ELR (cell line): ENCODE results near the gene ZNG1A.
"Not testable (repeated sequence)": the region's sequence is repeated elsewhere in the genome, so short reads cannot be mapped to it uniquely, and the experiment has no call there.

ENCODE experiments used
- DNase-seq: peaks from one replicate; pipeline ENCODE4 v3.0.0-alpha.2; 2015; ENCODE audit warnings: low read depth

Gene ZNG1A

DNA sequence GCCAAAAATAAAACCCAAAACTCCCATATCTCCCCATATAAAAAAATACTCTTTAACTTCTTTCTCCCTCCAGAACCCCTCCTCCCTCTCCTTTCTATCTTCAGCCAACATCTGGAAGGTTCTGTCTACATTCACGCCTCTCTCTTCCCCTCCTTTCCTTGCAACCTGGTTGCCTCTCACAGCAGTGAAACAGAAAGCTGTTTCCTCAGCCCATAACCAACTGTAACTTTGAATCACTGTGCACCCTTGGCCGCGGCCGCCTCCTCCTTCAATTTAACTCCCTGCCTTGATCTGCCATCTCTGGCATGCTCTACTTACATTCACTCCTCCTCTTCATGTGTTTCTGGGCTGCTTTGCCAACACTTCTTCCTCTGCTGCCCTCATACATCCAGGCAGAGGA is 83.9 kb downstream of the ZNG1A start:
- DNase-seq = not testable (repeated sequence)

DNA sequence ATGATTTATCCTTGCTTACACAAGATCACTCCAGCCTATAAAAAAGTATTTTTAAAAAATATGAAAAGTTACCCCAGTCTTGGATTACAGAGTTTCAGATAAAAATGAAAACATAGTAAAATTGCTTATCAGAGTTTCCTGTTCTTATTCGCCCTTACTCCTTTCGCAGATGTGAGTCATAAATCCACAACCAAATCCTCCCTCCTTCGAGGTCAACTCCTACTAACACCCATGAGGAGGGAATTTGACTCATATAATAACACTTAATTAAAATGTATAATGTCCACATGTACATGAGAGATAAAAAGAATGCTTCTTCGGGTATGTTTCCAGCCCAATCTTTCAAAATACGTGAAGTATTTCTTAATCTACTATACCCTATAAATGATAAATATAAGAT is 84.5 kb downstream of the ZNG1A start:
- DNase-seq = peak; percentile 12

- not testable (repeated sequence) for DNase-seq
Measured at GRCh38 chr9:93909-94308, 84.9 kb downstream of the ZNG1A start.

DNA sequence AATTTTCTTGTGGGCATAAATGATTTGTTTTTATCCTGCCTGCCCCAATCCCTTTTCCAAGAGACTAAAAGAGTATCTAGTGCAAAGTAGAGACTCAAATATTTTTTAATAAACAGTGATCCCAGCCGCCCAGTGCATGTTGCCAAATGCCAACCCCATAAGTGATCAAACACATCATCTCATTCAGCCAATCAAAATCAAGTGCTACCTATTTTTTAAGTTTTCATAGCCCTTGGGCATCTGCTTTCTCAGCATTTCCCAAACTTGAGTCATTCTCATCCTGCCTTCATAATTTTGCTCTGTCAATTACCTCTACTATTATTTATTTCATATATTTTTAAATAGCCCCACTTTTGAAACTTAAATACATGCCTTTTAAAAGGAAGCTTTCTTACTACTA is 88.0 kb downstream of the ZNG1A start:
- peak; percentile 36 for DNase-seq

DNA sequence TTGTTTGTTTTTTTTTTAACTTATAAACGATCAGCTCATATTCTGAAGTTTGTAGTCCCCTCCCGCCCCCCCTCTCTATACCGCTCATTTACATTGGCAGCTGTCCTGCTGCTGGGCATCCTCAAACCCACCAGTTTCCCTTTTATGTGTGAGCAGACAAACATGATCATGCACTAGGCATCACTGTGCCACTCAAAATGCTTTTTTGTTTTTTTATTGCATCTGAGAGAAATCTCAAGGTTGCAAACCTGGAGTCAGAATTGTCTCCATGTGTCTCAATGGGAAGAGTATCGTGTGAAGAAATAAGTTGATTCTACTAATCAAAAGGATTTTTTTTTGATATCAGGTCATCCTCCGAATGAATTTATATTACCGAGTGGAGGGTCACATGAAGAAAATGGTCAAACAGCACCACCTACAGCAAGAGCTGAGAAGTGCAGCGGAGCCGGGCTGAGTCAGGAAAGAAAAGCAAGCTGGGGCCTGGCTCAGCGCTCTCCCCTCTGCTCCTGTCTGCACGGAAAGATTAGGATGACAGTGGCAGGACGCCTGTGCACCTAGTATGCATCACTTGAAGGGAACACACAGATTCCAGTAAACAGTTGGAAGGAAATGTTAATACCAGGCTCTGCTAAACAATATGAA is 90.3 kb downstream of the ZNG1A start:
- not testable (repeated sequence) for DNase-seq

DNA sequence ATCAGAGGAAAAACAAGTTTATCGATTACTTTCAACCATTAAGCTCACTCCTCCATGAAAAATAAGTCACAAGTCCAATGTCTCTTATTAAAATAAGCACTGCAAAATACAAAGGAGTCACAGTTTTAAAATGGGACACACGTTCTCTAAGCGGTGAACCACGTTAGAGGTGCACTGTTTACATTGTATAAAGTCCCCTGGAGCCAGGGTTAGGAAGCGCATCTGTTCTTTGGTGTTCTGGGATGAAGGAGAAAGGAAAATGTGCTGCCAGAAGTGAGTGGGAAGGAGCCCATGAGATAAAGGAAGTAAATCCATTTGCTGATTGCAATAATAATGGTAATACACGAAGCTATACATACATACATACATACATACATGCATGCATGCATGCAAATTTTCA is 91.0 kb downstream of the ZNG1A start:
- not testable (repeated sequence) for DNase-seq

GRCh38 chr9:87105-87504 is 91.8 kb downstream of the ZNG1A start:
- DNase-seq = not testable (repeated sequence)

DNA sequence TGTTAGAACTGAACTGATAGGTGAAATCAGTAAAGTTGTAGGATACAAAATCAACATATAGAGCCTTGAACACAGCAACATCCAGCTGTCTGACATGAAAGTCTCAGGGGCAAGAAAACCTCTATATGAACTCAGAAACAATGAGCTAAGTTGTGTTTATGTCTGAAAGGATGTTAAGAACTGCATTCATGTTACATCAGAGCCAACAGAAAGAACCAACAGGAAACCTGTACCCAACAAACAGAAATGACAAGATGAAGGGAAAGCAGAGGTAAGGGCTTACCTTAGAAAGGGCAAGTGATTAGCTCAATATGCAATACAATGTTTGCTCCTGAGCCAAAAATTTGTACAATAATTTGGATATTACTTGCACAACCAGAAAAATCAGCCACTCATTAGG is 92.2 kb downstream of the ZNG1A start:
- not testable (repeated sequence) for DNase-seq

DNA sequence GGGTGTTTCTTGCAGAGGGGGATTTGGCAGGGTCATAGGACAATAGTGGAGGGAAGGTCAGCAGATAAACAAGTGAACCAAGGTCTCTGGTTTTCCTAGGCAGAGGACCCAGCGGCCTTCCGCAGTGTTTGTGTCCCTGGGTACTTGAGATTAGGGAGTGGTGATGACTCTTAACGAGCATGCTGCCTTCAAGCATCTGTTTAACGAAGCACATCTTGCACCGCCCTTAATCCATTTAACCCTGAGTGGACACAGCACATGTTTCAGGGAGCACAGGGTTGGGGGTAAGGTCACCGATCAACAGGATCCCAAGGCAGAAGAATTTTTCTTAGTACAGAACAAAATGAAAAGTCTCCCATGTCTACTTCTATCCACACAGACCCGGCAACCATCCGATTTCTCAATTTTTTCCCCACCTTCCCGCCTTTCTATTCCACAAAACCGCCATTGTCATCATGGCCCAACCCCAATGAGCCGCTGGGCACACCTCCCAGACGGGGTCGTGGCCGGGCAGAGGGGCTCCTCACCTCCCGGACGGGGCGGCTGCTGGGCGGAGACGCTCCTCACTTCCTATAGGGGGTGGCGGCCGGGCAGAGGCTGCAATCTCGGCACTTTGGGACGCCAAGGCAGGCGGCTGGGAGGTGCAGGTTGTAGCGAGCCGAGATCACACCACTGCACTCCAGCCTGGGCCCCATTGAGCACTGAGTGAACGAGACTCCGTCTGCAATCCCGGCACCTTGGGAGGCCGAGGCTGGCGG is 95.7 kb downstream of the ZNG1A start:
- DNase-seq = not testable (repeated sequence)

DNA sequence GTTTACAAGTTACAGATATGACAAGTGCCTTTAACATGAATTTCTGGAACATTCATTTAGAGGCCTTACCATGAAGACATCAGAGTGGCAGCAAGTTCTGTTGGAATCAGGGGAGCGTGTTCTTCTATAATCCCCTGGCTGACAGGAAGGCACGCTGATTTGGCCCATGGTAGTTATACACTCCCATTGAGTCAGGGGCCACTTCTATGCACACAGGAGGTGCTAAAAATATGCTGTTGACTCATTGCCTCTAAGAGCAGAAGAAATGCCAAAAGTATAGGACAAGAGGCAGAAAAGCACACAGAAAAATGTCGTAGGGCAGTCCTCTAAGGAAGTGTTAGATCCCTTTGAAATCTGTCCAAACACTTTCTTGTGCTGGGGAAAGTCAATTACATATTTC is 100.5 kb downstream of the ZNG1A start:
- peak; percentile 30 for DNase-seq

- not testable (repeated sequence) for DNase-seq
Measured at GRCh38 chr9:76389-76788, 102.5 kb downstream of the ZNG1A start.

- DNase-seq = not testable (repeated sequence)
Measured at GRCh38 chr9:73900-74525, 104.8 kb downstream of the ZNG1A start.

DNA sequence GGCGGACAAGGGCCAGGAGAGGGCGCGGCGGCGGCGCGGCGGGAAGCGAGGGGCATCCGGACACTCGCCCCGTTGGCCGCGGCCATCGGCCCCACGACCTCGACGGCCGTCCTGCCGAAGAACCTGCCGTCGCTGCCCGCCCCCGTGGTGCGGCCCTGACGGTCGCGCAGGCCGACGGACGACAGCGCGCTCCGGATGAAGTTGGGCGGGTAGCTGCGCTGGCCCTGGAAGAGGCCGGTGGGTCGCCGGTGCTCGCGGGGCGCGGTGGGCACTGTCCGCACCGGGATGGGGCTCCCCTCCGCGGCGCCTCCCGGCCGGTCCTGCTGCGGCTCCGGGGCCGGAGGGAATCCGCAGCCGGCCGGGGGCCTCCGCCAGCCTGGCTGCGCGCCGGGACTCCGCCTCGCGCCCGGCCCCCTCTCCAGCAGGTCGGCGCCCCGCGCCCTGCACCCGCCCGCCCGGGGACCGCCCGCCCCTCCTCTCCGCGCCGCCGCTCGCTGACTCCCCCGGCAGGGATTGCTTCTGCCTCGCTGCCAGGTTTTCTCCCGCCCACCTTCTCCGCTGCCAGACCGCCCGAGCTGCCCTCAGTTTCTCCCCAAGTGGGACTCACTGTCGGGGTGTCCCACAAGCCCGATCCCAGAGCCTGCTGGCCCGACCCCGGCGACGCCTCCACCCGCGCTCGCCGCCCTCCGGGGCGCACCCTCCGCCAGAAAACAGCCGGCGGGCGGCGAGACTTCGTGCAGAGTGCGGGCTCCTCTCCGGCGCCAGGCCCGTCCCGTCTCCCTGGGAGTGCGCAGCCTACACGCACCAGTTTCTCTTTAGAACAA is 105.6 kb downstream of the ZNG1A start:
- DNase-seq = peak; percentile 38
